Activated CD8-positive, alpha-beta memory T cell treated with anti-CD3 and anti-CD28 coated beads, Interleukin-2, amount 10 ng/mL, durations not matched to agents 7 days and 5 days (primary cell): ENCODE measurements around the gene SCUBE3. TPM values are rescaled to one million over a fixed set of nuclear protein-coding genes. Genes with fewer than 3 reads are reported as not detected.

ENCODE experiments used
- ATAC-seq: fragments of 150-1000 bp; cut with Tn5 transposase; one replicate; pipeline ENCODE4 v1.10.0; 2021; ENCODE audit warnings: moderate library complexity
- CTCF ChIA-PET: fragments of 350-600 bp; sonication (Branson Sonifier 250); formaldehyde crosslinking; loops from one replicate; lab custom pipeline; 2021; ENCODE audit warnings: antibody characterized with exemption; lab: Charles Lee
- DNase-seq: peaks from one replicate; pipeline ENCODE4 v3.0.0-alpha.2; 2020
- H3K27ac Mint-ChIP-seq: one replicate; pipeline ENCODE4 v1.8.0; 2021; ENCODE audit warnings: mild to moderate bottlenecking, mixed read lengths
- H3K27me3 Mint-ChIP-seq: one replicate; pipeline ENCODE4 v1.8.0; 2021; ENCODE audit warnings: mixed read lengths
- H3K36me3 Mint-ChIP-seq: one replicate; pipeline ENCODE4 v1.8.0; 2021; ENCODE audit warnings: mild to moderate bottlenecking, mixed read lengths
- H3K4me1 Mint-ChIP-seq: one replicate; pipeline ENCODE4 v1.8.0; 2021; ENCODE audit warnings: mixed read lengths
- H3K4me3 Mint-ChIP-seq: one replicate; pipeline ENCODE4 v1.8.0; 2021; ENCODE audit warnings: mild to moderate bottlenecking, moderate library complexity, mixed read lengths
- H3K9me3 Mint-ChIP-seq: one replicate; pipeline ENCODE4 v1.8.0; 2022; ENCODE audit warnings: low read depth, mixed read lengths
- total RNA-seq, 2 experiments: library from RNA; stranded (reverse); gene quantifications; one replicate each; pipeline ENCODE4 v1.2.3, GENCODE V29; 2021

The SCUBE3 gene
- total RNA-seq, 2 experiments from 2014 or later = 0.12 to 0.54 TPM

DNA sequence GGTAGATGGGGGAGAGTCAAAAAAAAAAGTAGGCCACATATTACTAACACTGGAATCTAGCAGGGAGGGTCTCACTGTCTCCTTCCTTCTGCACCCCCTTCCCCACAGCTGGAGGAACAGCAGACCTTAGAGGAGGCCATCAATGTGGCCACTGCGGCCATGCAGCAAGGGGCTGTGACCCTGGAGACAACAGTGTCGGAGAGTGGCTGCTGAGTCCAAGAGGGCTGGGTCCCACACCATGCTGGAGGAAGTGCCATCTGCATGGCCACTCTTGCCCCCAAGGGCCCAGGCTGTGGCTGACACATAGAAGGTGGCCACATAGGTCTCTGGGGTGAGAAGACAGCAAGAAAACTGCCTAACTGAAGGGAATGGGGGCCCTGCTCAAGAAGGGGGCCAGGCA is 81.3 kb downstream of the SCUBE3 start:
- CTCF ChIA-PET = interaction anchor here (0.8 to 10.4 kb wide), 10 partner anchors 9 to 257 kb away, joined by 3 to 249 read pairs (median 32); partner anchors contain the start of genes FANCE, PPARD and RPL10A
- DNase-seq (no peak), ATAC-seq (no peak)
- peaks cover 16% of the 10 kb centered on the region for H3K36me3 Mint-ChIP-seq
- H3K27me3 Mint-ChIP-seq = no peaks in the 10 kb centered on the region
- H3K9me3 Mint-ChIP-seq = no peaks in the 10 kb centered on the region
- peaks cover 26% of the 10 kb centered on the region for H3K4me1 Mint-ChIP-seq
- no peak overlapping the region for H3K27ac Mint-ChIP-seq
- no peak overlapping the region for H3K4me3 Mint-ChIP-seq

DNA sequence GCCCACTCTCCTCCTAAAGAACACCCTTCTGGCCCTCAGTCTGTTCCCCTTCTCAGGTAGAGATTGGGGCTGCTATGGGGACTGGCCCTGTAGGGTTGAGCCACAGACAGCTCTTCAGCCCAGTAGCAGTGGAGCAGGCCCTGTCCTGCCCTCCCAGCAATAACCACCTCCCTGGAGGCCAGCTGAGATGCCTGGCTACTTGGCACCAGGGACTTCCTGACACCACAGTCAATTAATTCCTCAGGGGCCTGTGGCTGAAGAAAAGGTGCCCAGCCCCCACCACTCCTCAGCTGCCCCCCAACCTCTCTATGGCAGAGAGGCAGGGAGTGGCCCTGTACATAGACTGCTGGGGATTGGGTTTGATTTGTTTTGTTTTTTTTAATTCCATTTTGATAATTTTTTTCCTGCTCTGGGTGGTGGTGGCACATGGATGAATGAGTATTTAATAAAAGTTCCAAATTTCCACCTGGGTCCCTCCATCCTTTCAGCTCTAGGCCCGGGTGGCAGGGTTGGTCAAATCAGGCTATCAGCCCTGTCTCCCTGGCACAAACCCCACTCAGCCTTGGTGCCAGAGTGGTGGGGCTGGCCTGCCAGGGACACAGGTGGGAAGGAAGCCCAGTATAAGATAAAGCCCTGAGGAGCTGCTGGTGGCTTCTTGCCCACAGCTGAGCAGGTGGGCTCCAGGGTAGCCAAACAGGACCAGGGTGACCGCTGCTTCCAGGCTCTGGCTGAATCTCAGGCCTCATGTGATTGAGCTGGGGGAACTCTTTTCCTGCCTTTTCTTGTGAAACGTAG is 82.0 kb downstream of the SCUBE3 start:
- Mint-ChIP-seq H3K36me3 (peaks cover 22% of the 10 kb centered on the region), H3K4me1 (peaks cover 33% of the 10 kb centered on the region), H3K27me3 (no peaks in the 10 kb centered on the region), H3K27ac (peak overlapping the region; percentile 39), H3K9me3 (no peaks in the 10 kb centered on the region), H3K4me3 (no peak overlapping the region)
- CTCF ChIA-PET = interaction anchor here (0.6 to 10.4 kb wide), 15 partner anchors 10 to 440 kb away, joined by 3 to 249 read pairs (median 18); partner anchors contain the start of genes FANCE, PPARD and RPL10A
- no peak for DNase-seq
- no peak for ATAC-seq

DNA sequence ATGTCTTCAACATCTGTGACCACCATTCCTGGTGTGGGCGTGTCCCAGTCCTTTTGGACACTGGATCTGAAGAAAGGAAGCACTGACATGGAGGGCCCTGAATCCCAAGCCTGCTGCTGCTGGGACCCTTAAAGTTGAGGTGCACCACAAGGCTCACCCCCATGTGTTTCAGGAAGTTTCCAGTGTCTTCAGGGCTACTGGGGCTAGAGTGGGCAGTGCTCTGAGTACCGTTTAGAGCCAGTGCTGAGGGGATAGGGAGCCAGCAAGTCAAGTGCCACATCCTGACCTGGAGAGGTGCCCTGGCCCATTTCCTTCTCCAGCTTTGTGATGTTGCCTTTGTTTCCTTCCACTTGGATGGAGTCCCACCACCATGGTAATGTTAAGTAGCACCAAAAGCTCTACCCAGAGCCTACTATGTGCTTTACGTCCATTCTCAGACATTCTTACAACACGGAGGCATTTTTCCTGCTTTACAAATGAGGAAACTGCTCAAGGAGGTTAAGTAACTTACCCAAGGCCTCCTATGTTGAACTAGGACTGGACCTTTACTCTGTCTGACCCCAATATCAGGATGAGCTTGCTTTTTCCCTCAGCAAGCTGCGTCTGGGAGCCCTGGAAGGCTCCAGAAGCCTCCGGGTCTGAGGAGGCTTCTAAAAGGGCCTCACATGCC is 83.3 kb downstream of the SCUBE3 start:
- DNase-seq (no peak), ATAC-seq (no peak)
- H3K27me3 Mint-ChIP-seq = no peaks in the 10 kb centered on the region
- no peaks in the 10 kb centered on the region for H3K9me3 Mint-ChIP-seq
- peak overlapping the region; percentile 91 for H3K4me3 Mint-ChIP-seq
- H3K36me3 Mint-ChIP-seq = peaks cover 24% of the 10 kb centered on the region
- CTCF ChIA-PET = interaction anchor here (0.8 to 10.4 kb wide), 18 partner anchors 8 to 439 kb away, joined by 3 to 249 read pairs (median 12); partner anchors contain the start of genes ARMC12, FANCE, PPARD and RPL10A
- H3K4me1 Mint-ChIP-seq = peaks cover 46% of the 10 kb centered on the region
- H3K27ac Mint-ChIP-seq = peak overlapping the region; percentile 92

GRCh38 chr6:35297601-35298481 is 84.1 kb downstream of the SCUBE3 start, which contains the start of gene DEF6:
TSS of gene DEF6 (plus strand) at chr6:35297818. CDS start at chr6:35297857, 39 bp downstream.
- peak; percentile 96 for DNase-seq
- CTCF ChIA-PET = interaction anchor here (0.7 to 10.4 kb wide), 19 partner anchors 7 to 438 kb away, joined by 3 to 249 read pairs (median 10); partner anchors contain the start of genes ARMC12, FANCE, PPARD and RPL10A

GRCh38 chr6:35298625-35299140 is 84.9 kb downstream of the SCUBE3 start:
- DNase-seq (peak; percentile 55), ATAC-seq (no peak)
- CTCF ChIA-PET = interaction anchor here (1.1 to 10.4 kb wide), 11 partner anchors 11 to 173 kb away, joined by 3 to 249 read pairs (median 30); partner anchors contain the start of genes FANCE, PPARD and RPL10A
- H3K27ac Mint-ChIP-seq = peak overlapping the region; percentile 92
- H3K9me3 Mint-ChIP-seq = no peaks in the 10 kb centered on the region
- H3K4me1 Mint-ChIP-seq = peaks cover 61% of the 10 kb centered on the region
- H3K36me3 Mint-ChIP-seq = peaks cover 29% of the 10 kb centered on the region
- no peaks in the 10 kb centered on the region for H3K27me3 Mint-ChIP-seq
- H3K4me3 Mint-ChIP-seq = peak overlapping the region; percentile 91

More at GRCh38 chr6:35297601-35298481, 84.1 kb downstream of the SCUBE3 start, which contains the start of gene DEF6:
- Mint-ChIP-seq H3K4me1 (peaks cover 54% of the 10 kb centered on the region), H3K27me3 (no peaks in the 10 kb centered on the region), H3K4me3 (peak within 1 kb of the TSS; percentile 91), H3K9me3 (no peaks in the 10 kb centered on the region), H3K27ac (peak within 1 kb of the TSS; percentile 92), H3K36me3 (peaks cover 24% of the 10 kb centered on the region)
- peak; percentile 86 for ATAC-seq

GRCh38 chr6:35299674-35300073 is 85.9 kb downstream of the SCUBE3 start:
- Mint-ChIP-seq H3K4me1 (peaks cover 66% of the 10 kb centered on the region), H3K9me3 (no peaks in the 10 kb centered on the region), H3K4me3 (peak overlapping the region; percentile 91), H3K27ac (peak overlapping the region; percentile 92), H3K27me3 (no peaks in the 10 kb centered on the region), H3K36me3 (peaks cover 33% of the 10 kb centered on the region)
- DNase-seq (peak; percentile 68), ATAC-seq (no peak)
- CTCF ChIA-PET = interaction anchor here (1.1 to 10.4 kb wide), 7 partner anchors 10 to 172 kb away, joined by 3 to 249 read pairs (median 33); partner anchors contain the start of genes PPARD and RPL10A

DNA sequence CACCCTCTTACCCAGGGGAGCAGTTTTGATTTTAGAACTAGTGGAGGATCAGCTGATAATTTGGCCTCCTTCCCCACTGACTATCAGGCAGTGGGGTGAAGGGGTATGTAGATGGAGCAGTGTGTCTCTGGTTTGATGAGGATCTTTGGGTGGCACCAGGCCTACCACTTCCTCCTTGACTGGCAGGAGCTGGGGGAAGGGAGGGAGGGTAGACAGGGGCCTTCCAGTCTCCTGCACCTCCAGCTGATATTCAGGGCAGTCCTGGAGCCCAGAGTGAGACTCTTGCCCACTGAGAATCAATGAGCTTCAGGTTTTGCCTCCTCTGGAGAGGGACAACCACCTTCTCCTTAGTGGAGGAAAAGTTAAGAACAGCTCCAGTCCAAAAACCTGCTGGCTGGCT is 87.1 kb downstream of the SCUBE3 start:
- CTCF ChIA-PET = interaction anchor here (1.0 to 10.4 kb wide), 6 partner anchors 9 to 436 kb away, joined by 3 to 249 read pairs (median 6); partner anchors contain the start of genes ARMC12 and PPARD
- Mint-ChIP-seq H3K9me3 (no peaks in the 10 kb centered on the region), H3K4me1 (peaks cover 68% of the 10 kb centered on the region), H3K27me3 (no peaks in the 10 kb centered on the region), H3K27ac (peak overlapping the region; percentile 92), H3K4me3 (peak overlapping the region; percentile 91), H3K36me3 (peaks cover 32% of the 10 kb centered on the region)
- peak; percentile 64 for DNase-seq
- ATAC-seq = no peak

Other genes starting within 250 kb of the SCUBE3 start
- not detected for gene TCP11, start 72.6 kb upstream of the SCUBE3 start, total RNA-seq
- 10 to 100 TPM; 55.0 to 61.8 TPM for gene ZNF76, start 45.8 kb downstream of the SCUBE3 start, total RNA-seq
- 100 to 1,000 TPM; 153 to 194 TPM for gene DEF6, start 83.9 kb downstream of the SCUBE3 start, total RNA-seq
- 10 to 100 TPM; 16.4 to 18.8 TPM for gene PPARD, start 128.6 kb downstream of the SCUBE3 start, total RNA-seq
- gene FANCE, start 238.4 kb downstream of the SCUBE3 start, total RNA-seq = 10 to 100 TPM; 15.4 to 16.0 TPM